RWPE2 (cell line): Measurements from ENCODE around the gene CCDC138.

Experiments used
- ATAC-seq: fragments of 200-7000 bp; cut with Tn5 transposase; 3 replicates; pipeline ENCODE4 v1.9.1; 2021; ENCODE audit warnings: low read depth
- DNase-seq: peaks from one replicate; pipeline ENCODE4 v3.0.0-alpha.2; 2020; ENCODE audit warnings: low spot score
- H3K27ac ChIP-seq: fragments of 450-650 bp; 2 replicates; pipeline ENCODE4 v1.5.1; 2017; ENCODE audit warnings: mild to moderate bottlenecking; ENCODE audit not compliant: poor library complexity, severe bottlenecking
- H3K27me3 ChIP-seq: fragments of 250-450 bp; sonication (Bioruptor Pico); 2 replicates; pipeline ENCODE4 v1.5.1; 2021; ENCODE audit warnings: mild to moderate bottlenecking, moderate library complexity; ENCODE audit not compliant: insufficient read depth, poor library complexity, severe bottlenecking
- H3K36me3 ChIP-seq: fragments of 250-450 bp; sonication (Bioruptor Pico); 2 replicates; pipeline ENCODE4 v1.5.1; 2020; ENCODE audit warnings: low read depth, mild to moderate bottlenecking, moderate library complexity
- H3K4me1 ChIP-seq: fragments of 250-450 bp; sonication (Bioruptor Pico); 2 replicates; pipeline ENCODE4 v1.5.1; 2021; ENCODE audit warnings: mild to moderate bottlenecking, moderate library complexity; ENCODE audit not compliant: insufficient read depth, poor library complexity, severe bottlenecking
- H3K4me3 ChIP-seq: fragments of 250-450 bp; sonication (Bioruptor Pico); 2 replicates; pipeline ENCODE4 v1.5.1; 2021; ENCODE audit warnings: mild to moderate bottlenecking, moderate library complexity; ENCODE audit not compliant: severe bottlenecking
- H3K9me3 ChIP-seq: fragments of 250-450 bp; sonication (Bioruptor Pico); 2 replicates; pipeline ENCODE4 v1.5.1; 2021; ENCODE audit warnings: mild to moderate bottlenecking, moderate library complexity; ENCODE audit not compliant: severe bottlenecking
- CTCF ChIP-seq: fragments of 450-650 bp; IDR thresholded peaks from one replicate; pipeline ENCODE4 v1.5.1; 2017; ENCODE audit warnings: mild to moderate bottlenecking, moderate library complexity; ENCODE audit not compliant: poor library complexity, severe bottlenecking

The CCDC138 gene

GRCh38 chr2:108909275-108909823 lies 122.8 kb downstream of the CCDC138 start:
- Histone ChIP-seq H3K4me3 (no peak overlapping the region), H3K4me1 (no peaks in the 10 kb centered on the region), H3K27me3 (no peaks in the 10 kb centered on the region), H3K36me3 (no peaks in the 10 kb centered on the region), H3K27ac (no peak overlapping the region), H3K9me3 (no peaks in the 10 kb centered on the region)
- no peak for ATAC-seq
- no peak for DNase-seq
- TF ChIP-seq CTCF, result no peak

GRCh38 chr2:108910011-108910431 lies 123.5 kb downstream of the CCDC138 start:
- Histone ChIP-seq H3K36me3 (no peaks in the 10 kb centered on the region), H3K27ac (no peak overlapping the region), H3K9me3 (no peaks in the 10 kb centered on the region), H3K27me3 (no peaks in the 10 kb centered on the region), H3K4me3 (no peak overlapping the region), H3K4me1 (no peaks in the 10 kb centered on the region)
- TF ChIP-seq CTCF, result no peak
- DNase-seq (no peak), ATAC-seq (no peak)

- Histone ChIP-seq H3K4me3 (no peak overlapping the region), H3K36me3 (no peaks in the 10 kb centered on the region), H3K4me1 (no peaks in the 10 kb centered on the region), H3K27ac (no peak overlapping the region), H3K27me3 (no peaks in the 10 kb centered on the region), H3K9me3 (no peaks in the 10 kb centered on the region)
- no peak for ATAC-seq
- TF ChIP-seq CTCF, result no peak
- no peak for DNase-seq
Measured at GRCh38 chr2:108910541-108911396, 124.2 kb downstream of the CCDC138 start.

GRCh38 chr2:108911401-108911800 lies 124.8 kb downstream of the CCDC138 start:
- ATAC-seq, result no peak
- no peak overlapping the region for H3K27ac ChIP-seq
- H3K9me3 ChIP-seq, result no peaks in the 10 kb centered on the region
- no peaks in the 10 kb centered on the region for H3K27me3 ChIP-seq
- no peak overlapping the region for H3K4me3 ChIP-seq
- H3K4me1 ChIP-seq, result no peaks in the 10 kb centered on the region
- DNase-seq, result no peak
- no peaks in the 10 kb centered on the region for H3K36me3 ChIP-seq
- no peak for TF ChIP-seq CTCF
